Glutamatergic neuron (in vitro differentiated cells): ENCODE data around the gene TBC1D9. TPM values are rescaled to one million over a fixed set of nuclear protein-coding genes. Genes with fewer than 3 reads are reported as not detected.

Source experiments
- DNase-seq: peaks from one replicate; pipeline ENCODE4 v3.0.0; 2022
- H3K27ac Mint-ChIP-seq: one replicate; pipeline ENCODE4 v1.8.0; 2020; ENCODE audit warnings: mild to moderate bottlenecking, mixed read lengths, inconsistent platforms; ENCODE audit not compliant: unreplicated experiment
- H3K27me3 Mint-ChIP-seq: one replicate; pipeline ENCODE4 v1.8.0; 2020; ENCODE audit warnings: mild to moderate bottlenecking, moderate library complexity, mixed read lengths, inconsistent platforms; ENCODE audit not compliant: unreplicated experiment
- H3K36me3 Mint-ChIP-seq: one replicate; pipeline ENCODE4 v1.8.0; 2020; ENCODE audit warnings: mild to moderate bottlenecking, mixed read lengths, inconsistent platforms; ENCODE audit not compliant: unreplicated experiment
- H3K4me1 Mint-ChIP-seq: one replicate; pipeline ENCODE4 v1.8.0; 2020; ENCODE audit warnings: mild to moderate bottlenecking, low read depth, mixed read lengths, inconsistent platforms; ENCODE audit not compliant: unreplicated experiment
- H3K4me3 Mint-ChIP-seq: one replicate; pipeline ENCODE4 v1.8.0; 2020; ENCODE audit warnings: mild to moderate bottlenecking, mixed read lengths, inconsistent platforms; ENCODE audit not compliant: unreplicated experiment
- H3K9me3 Mint-ChIP-seq: one replicate; pipeline ENCODE4 v1.8.0; 2020; ENCODE audit warnings: mild to moderate bottlenecking, moderate library complexity, mixed read lengths, inconsistent platforms; ENCODE audit not compliant: unreplicated experiment
- CTCF ChIP-seq: fragments of 200-600 bp; sonication (generic); IDR thresholded peaks from one replicate; pipeline ENCODE4 v1.5.0; 2021; ENCODE audit not compliant: partially characterized antibody, unreplicated experiment
- total RNA-seq: library from RNA; stranded (reverse); fragmentation: NEBNext Ultra II Directional; extraction: Animal tissue kit (Norgen Biotek cat#: 25700); gene quantifications from one replicate; pipeline ENCODE4 v1.2.1, GENCODE V29; 2021; ENCODE audit not compliant: unreplicated experiment

Gene TBC1D9
- total RNA-seq, 1 donor from 2014 or later, result 47.8 TPM

- H3K4me1 Mint-ChIP-seq, result peaks cover 10% of the 10 kb centered on the region
- no peak for TF ChIP-seq CTCF
Measured at GRCh38 chr4:140754918-140755773, 1.0 kb downstream of the TBC1D9 start.

GRCh38 chr4:140753329-140753728 is 2.9 kb downstream of the TBC1D9 start:
- Mint-ChIP-seq H3K27me3 (peaks cover 8% of the 10 kb centered on the region), H3K4me3 (peak overlapping the region; percentile 59), H3K27ac (no peak overlapping the region), H3K4me1 (peaks cover 10% of the 10 kb centered on the region), H3K9me3 (peaks cover 18% of the 10 kb centered on the region), H3K36me3 (peaks cover 23% of the 10 kb centered on the region)
- no peak for DNase-seq
- no peak for TF ChIP-seq CTCF

More at GRCh38 chr4:140754918-140755773, 1.0 kb downstream of the TBC1D9 start:
- Mint-ChIP-seq H3K27me3 (peaks cover 10% of the 10 kb centered on the region), H3K4me3 (peak overlapping the region; percentile 82), H3K27ac (peak overlapping the region; percentile 76), H3K36me3 (peaks cover 18% of the 10 kb centered on the region), H3K9me3 (peaks cover 18% of the 10 kb centered on the region)
- DNase-seq, result no peak

DNA sequence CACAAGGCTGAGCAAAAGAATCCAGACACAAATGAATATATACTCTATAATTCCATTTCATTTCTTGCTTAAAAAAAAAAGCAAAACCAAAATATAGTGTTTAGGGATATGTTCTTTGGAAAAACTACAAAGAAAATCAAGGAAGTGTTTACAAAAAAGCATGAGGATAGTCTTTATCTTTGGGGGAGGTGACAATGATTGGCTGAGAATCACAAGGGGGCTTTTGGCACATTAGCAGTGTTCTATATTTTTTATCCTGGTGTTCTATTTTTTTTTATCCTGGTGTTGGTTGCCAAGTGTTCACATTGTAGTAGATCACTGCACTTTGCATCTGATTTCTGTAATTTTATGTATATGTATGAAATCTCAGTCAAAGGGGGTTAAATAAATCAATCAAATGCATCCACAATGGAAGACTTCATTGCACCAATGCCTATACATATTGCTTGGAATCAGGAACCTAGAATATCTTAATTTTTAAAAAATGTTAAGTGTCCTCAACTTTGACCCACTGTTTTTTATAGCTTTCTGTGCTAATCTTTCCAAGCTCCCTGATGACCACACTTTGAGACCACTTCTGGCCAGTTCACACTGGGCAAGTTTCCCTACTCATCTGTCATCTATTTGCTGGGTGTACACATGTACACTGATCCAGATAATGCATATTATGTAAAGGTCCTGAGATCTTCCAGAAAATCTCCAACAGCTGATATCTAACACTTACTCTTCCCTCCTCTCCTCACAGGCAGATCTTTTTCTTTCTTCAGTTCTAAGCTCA is 3.7 kb downstream of the TBC1D9 start:
- no peak overlapping the region for H3K27ac Mint-ChIP-seq
- peak overlapping the region; percentile 59 for H3K4me3 Mint-ChIP-seq
- peaks cover 6% of the 10 kb centered on the region for H3K27me3 Mint-ChIP-seq
- peaks cover 16% of the 10 kb centered on the region for H3K9me3 Mint-ChIP-seq
- no peak for TF ChIP-seq CTCF
- peaks cover 30% of the 10 kb centered on the region for H3K36me3 Mint-ChIP-seq
- H3K4me1 Mint-ChIP-seq, result peaks cover 10% of the 10 kb centered on the region
- DNase-seq, result no peak

DNA sequence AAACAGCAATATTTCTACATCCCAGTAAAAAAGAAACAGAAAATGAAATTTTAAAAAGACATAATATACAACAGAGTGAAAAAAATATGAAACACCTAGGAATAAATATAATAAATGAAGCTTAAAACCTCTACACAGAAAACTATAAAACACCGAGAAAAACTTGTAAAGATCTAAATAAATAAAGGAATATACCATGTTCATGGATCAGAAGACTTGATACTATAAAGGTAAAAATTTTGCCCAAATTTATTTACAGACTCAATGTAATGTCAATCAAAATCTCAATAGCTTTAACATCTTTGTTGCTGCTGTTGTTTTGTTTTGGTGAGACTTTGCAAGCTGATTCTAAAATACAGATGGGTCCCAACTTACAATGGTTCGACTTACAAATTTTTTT is 5.7 kb downstream of the TBC1D9 start:
- Mint-ChIP-seq H3K27ac (no peak overlapping the region), H3K27me3 (peaks cover 6% of the 10 kb centered on the region), H3K4me1 (peaks cover 6% of the 10 kb centered on the region), H3K36me3 (peaks cover 30% of the 10 kb centered on the region), H3K9me3 (peaks cover 11% of the 10 kb centered on the region), H3K4me3 (no peak overlapping the region)
- no peak for DNase-seq
- no peak for TF ChIP-seq CTCF
